ES-I3 (cell line): ENCODE data around the gene TPRX2.
"Not testable (repeated sequence)": the region's sequence is repeated elsewhere in the genome, so short reads cannot be mapped to it uniquely, and the experiment has no call there.

Experiments used
- H3K36me3 ChIP-seq: 2 replicates; pipeline ENCODE4 v1.6.1; 2013; ENCODE audit warnings: mild to moderate bottlenecking, low read length, control low read depth, moderate library complexity; ENCODE audit not compliant: insufficient read depth
- H3K4me1 ChIP-seq: 2 replicates; pipeline ENCODE4 v1.6.1; 2013; ENCODE audit warnings: mild to moderate bottlenecking, control low read depth, low read length; ENCODE audit not compliant: insufficient read depth
- H3K9ac ChIP-seq: 2 replicates; pipeline ENCODE4 v1.6.1; 2013; ENCODE audit warnings: low read depth, mild to moderate bottlenecking, low read length, moderate library complexity
- H3K9me3 ChIP-seq: 2 replicates; pipeline ENCODE4 v1.6.1; 2013; ENCODE audit warnings: mild to moderate bottlenecking, low read length, moderate library complexity; ENCODE audit not compliant: control insufficient read depth, insufficient read depth

The TPRX2 gene, protein sequence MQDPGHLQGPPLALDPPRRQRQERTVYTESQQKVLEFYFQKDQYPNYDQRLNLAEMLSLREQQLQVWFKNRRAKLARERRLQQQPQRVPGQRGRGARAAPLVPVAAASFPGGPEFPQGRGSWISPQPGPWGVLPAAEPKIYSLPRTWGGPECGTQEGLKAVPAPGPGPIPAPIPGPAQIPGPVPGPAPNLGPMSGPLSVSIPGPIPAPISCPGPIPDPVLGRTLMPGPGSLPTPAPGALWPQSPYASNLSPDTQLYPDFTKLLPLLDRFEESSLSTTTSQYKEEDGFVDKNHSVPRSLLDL

DNA sequence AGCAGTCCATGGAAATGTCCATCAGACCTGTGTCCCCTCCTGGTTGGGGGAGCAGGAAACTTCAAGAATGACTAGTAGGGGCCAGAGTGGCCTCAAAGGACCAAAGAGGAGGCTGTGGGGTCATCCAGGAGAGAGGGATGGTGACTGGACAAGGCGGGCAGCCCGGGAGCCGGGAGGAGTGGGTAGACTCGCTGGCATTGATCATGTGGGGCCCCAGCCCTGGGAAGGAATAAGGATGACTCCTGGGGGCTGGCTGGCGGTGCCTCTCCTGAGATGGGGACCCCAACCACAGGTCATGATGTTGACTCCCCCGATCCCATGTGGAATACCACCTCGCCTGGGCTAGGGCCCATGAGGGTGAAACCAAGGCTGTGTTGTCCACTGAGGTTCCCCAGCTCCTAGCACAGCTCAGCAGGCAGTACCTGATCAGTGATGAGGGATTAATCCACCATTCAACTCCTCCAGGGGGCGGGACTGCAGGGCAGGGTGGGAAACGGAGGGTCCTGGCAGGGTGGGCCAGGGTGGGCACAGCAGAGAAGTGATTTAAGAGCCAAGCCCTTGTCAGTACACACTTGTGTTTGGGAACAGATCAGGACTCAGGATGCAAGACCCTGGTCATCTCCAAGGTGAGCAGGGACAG, at the start of gene TPRX2:
Gene TPRX2 (plus strand): TSS at position 590 of the 640 bp plus-strand sequence. CDS start 12 bp downstream, at position 602.
- not testable (repeated sequence) for H3K9ac ChIP-seq, H3K9me3 ChIP-seq, H3K4me1 ChIP-seq, H3K36me3 ChIP-seq

DNA sequence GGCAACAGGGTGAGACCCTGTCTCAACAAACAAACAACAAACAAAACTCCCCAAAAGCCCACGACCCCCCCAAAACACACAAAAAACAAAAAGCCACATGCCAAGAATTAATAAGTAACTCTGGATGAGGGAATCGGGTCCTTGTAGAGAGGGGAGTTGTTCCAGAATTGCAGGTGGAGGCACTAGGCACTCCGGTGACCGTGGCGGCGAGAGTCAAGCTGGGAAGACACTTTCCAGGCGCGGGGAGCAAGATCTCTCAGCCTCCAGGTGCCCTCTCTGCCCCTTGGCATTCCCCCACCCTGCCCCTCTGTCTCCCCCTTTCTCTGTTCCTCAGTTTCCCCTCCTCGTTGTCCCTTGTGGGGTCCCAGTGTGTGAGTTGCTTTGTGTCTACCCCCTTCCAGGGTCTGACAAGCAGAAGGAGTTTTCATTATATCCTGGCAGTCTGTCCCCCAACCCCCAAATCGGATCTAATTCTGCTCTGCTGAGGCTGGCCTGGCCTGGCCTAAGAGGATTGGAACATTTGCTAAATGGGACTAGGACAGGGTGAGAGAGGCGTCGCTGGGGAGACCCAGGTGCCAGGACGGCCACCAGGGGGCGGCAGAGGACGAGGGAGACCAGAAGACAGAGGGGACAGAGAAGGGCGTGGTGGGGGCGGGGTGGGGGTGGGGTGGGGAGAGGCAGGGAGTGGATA, 45.6 kb upstream of the TPRX2 start:
- H3K9ac ChIP-seq: no peak overlapping the region
- 0 out of 2 replicates have a peak, but pooled peaks cover 5% of the 10 kb centered on the region for H3K4me1 ChIP-seq
- H3K9me3 ChIP-seq: no peaks in the 10 kb centered on the region
- H3K36me3 ChIP-seq: no peaks in the 10 kb centered on the region

DNA sequence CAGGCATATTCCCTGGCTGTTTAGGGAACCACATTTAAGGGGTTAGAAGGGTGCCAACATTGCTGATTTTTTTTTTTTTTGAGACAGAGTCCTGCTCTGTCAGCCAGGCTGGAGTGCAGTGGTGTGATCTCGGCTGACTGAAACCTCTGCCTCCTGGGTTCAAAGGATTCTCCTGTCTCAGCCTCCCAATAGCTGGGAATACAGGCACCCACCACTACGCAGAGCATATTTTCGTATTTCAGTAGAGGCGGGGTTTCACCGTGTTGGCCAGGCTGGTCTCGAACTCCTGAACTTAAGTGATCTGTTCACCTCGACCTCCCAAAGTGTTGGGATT, 45.1 kb upstream of the TPRX2 start:
- H3K9ac ChIP-seq: no peak overlapping the region
- no peaks in the 10 kb centered on the region for H3K36me3 ChIP-seq
- 0 out of 2 replicates have a peak, but pooled peaks cover 5% of the 10 kb centered on the region for H3K4me1 ChIP-seq
- no peaks in the 10 kb centered on the region for H3K9me3 ChIP-seq

DNA sequence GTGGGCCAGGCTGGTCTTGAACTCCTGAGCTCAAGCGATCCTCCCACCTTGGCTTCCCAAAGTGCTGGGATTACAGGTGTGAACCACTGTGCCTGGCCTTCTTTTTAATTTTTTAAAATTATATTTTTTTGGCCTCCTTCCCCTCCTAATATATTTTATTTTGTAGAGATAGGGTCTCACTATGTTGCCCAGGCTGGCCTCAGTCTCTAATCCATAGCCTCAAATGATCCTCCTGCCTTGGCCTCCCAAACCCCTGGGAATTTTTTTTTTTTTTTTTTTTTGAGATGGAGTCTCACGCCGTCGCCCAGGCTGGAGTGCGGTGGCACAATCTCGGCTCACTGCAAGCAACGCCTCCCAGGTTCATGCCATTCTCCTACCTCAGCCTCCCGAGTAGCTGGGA, 42.8 kb upstream of the TPRX2 start:
- H3K9ac ChIP-seq, H3K36me3 ChIP-seq, H3K9me3 ChIP-seq: not testable (repeated sequence)
- H3K4me1 ChIP-seq: peaks cover 21% of the 10 kb centered on the region

DNA sequence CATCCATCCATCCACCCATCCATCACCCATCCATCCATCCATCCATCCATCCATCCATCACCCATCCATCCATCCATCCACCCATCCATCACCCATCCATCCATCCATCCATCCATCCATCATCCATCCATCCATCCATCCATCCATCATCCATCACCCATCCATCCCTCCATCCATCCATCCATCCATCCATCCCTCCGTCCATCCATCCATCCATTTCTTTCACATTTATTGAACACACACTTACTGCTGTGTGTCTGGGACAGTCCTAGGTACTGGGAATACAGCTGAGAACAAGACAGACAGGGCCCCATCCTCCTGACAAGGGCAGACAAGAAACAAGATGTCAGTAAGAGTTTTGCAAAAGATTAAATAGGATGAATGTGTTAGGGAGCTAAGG, 40.8 kb upstream of the TPRX2 start:
- H3K4me1 ChIP-seq: peaks cover 23% of the 10 kb centered on the region
- H3K9me3 ChIP-seq, H3K9ac ChIP-seq, H3K36me3 ChIP-seq: not testable (repeated sequence)

DNA sequence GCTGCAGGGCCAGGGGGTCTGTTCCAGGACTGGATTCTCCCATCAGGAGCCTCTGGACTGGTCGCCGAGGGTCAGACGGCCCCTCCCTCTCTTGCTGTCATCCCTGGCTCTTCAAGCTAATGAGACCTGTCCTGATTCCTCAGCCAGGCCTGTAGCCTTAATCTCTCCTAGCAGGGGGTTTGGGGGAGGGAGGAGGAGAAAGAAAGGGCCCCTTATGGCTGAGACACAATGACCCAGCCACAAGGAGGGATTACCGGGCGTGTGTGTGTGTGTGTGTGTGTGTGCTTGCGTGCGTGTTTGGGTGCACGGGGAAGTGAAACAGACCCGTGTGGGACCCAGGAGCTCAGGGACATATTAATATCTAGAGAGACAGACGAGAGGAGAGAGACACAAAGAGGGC, 39.2 kb upstream of the TPRX2 start:
- peaks cover 19% of the 10 kb centered on the region for H3K4me1 ChIP-seq
- peak overlapping the region; percentile 19 for H3K9ac ChIP-seq
- H3K9me3 ChIP-seq: no peaks in the 10 kb centered on the region
- no peaks in the 10 kb centered on the region for H3K36me3 ChIP-seq

DNA sequence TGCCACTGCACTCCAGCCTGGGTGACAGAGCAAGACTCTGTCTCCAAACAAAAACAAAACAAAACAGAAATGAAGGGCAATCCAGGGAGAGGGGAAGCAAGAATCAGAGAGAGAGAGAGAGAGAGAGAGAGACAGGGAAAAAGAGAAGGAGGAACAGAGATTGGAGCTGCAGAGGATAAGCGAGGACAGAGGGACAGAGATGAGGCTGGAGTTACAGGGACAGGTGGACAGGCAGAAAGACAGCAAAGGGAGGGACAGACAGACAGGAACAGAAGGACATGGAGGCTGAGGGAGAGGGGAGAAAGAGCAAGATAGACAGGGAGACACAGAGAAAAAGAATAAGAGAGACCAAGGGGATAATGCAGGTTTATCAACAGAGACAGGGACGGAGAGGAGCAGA, 38.6 kb upstream of the TPRX2 start:
- Histone ChIP-seq H3K36me3 (no peaks in the 10 kb centered on the region), H3K9ac (no peak overlapping the region), H3K9me3 (no peaks in the 10 kb centered on the region), H3K4me1 (peaks cover 19% of the 10 kb centered on the region)

DNA sequence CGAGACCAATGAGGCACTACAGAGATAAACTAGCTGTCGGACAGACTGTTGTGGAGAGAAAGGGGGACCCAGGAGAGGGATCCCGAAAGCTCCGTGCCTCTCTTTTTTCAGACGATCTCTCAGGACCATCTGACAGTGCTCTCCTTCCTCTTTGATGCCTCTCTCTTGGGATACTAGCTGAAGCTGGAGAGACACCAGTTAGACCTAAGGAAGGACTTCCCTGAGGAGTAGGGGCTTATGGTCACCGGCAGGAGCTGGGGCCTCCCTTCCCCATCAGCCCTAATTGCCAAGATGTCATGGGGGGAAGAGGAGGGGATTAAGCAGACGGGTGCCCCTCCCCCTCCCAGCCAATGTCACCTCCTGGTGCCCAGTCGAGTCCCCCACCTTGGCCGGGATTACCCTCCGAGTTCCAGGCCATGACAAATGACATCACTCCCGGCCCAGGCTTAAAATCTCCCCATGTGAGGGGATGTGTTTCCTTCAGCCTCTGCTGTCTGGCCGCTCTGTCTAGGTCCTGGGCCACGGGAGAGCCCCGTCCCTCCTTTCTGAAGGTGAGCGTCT, 37.5 kb upstream of the TPRX2 start, which contains the start of gene CRX:
Gene CRX (plus strand): TSS at position 478 of the 561 bp plus-strand sequence. CDS start 12,507 bp downstream, outside the sequence.
- no peaks in the 10 kb centered on the region for H3K36me3 ChIP-seq
- H3K4me1 ChIP-seq: peaks cover 19% of the 10 kb centered on the region
- no peak within 1 kb of the TSS for H3K9ac ChIP-seq
- no peaks in the 10 kb centered on the region for H3K9me3 ChIP-seq

DNA sequence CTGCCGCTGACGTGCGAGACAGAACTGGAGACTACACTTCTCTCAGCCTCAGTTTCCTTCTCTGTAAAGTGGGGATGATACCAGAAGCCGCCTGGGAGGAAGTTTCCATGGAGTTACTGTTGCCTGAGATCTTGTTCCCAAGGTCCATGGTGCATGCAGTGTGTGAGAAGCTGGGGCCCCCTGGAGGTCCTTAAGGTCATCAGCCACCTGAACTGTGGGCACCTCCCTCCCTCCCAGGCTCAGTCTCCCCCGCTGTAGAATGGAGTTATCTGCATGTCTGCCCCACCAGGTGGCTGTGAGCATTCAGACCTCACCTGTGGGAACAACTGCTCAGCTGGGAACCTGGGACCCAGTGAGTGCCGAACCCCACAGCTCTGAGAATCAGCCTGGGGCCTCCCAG, 34.6 kb upstream of the TPRX2 start:
- peaks cover 26% of the 10 kb centered on the region for H3K4me1 ChIP-seq

DNA sequence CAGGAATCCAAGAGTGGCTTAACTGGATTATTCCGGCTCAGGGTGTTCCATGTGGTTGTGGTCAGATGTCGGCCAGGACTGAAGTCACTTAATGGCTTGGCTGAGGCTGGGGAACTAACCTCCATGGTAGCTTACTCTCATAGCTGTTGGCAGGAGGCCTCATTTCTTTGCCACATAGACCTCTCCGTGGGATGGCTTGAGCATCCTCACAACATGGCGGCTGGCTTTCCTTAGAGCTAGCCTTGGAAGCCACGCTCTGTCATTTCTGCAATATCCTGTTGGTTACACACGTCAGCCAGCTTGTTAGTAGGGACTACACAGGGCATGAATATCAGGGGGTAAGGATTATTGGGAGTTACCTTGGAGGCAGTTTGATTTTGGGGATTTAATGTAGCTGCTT, 32.2 kb upstream of the TPRX2 start:
- peaks cover 13% of the 10 kb centered on the region for H3K4me1 ChIP-seq
- no peak overlapping the region for H3K9ac ChIP-seq
- no peaks in the 10 kb centered on the region for H3K36me3 ChIP-seq
- no peaks in the 10 kb centered on the region for H3K9me3 ChIP-seq

More for the DNA sequence above, 34.6 kb upstream of the TPRX2 start:
- no peak overlapping the region for H3K9ac ChIP-seq
- no peaks in the 10 kb centered on the region for H3K9me3 ChIP-seq
- no peaks in the 10 kb centered on the region for H3K36me3 ChIP-seq

DNA sequence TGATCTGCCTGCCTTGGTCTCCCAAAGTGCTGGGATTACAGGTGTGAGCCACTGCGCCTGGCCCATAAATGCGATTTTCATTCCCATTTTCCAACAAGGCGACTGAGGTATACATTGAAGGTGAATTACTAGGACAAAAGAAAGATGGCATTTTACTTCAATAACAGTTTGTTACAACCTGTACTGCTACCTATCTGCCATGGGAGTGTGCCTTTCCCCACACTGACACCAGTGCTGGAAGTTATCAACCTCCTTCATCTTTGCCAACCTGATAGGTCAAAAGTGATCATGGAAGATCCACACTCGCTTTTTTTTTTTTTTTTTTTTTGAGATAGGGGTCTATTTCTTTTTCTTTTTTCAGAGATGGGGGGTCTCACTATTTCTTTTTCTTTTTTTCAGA, 26.3 kb upstream of the TPRX2 start:
- no peak overlapping the region for H3K9ac ChIP-seq
- no peaks in the 10 kb centered on the region for H3K9me3 ChIP-seq
- H3K36me3 ChIP-seq: no peaks in the 10 kb centered on the region
- peaks cover 22% of the 10 kb centered on the region for H3K4me1 ChIP-seq

DNA sequence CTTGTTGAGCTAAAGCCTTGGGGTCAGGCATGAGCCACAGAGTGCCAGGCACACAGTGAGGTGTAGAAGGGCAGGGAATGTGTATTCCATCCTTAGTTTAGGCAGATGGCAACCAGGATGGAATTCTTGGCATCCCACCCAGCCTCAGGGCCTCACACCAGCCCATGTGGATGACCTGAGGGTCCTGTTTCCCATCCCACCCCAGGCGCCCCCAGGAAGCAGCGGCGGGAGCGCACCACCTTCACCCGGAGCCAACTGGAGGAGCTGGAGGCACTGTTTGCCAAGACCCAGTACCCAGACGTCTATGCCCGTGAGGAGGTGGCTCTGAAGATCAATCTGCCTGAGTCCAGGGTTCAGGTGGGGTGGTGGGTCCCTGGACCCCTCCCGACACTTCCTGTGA, 23.0 kb upstream of the TPRX2 start:
- Histone ChIP-seq H3K4me1 (peaks cover 12% of the 10 kb centered on the region), H3K9ac (no peak overlapping the region), H3K9me3 (no peaks in the 10 kb centered on the region), H3K36me3 (no peaks in the 10 kb centered on the region)

DNA sequence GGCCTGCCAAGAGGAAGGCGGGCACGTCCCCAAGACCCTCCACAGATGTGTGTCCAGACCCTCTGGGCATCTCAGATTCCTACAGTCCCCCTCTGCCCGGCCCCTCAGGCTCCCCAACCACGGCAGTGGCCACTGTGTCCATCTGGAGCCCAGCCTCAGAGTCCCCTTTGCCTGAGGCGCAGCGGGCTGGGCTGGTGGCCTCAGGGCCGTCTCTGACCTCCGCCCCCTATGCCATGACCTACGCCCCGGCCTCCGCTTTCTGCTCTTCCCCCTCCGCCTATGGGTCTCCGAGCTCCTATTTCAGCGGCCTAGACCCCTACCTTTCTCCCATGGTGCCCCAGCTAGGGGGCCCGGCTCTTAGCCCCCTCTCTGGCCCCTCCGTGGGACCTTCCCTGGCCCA, 19.6 kb upstream of the TPRX2 start:
- Histone ChIP-seq H3K9me3 (no peaks in the 10 kb centered on the region), H3K9ac (no peak overlapping the region), H3K4me1 (peaks cover 12% of the 10 kb centered on the region), H3K36me3 (no peaks in the 10 kb centered on the region)

DNA sequence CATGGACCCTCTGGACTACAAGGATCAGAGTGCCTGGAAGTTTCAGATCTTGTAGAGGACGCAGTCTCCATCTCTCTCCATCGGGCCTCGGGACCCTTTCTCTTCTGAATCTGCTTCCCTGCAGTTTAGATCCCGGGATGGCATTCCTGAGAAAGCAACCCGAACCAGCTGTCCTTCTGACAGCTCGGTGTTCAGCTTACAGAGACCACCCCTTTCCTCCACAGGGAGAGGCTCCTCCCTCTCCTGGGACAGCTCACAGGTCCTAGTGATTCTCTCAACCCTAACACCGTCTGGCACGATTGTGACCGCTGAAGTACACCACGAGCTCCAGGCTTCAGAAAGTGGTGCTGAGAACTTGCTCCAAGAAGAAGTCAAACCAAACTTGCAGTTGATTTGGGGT, 19.1 kb upstream of the TPRX2 start:
- Histone ChIP-seq H3K9ac (no peak overlapping the region), H3K36me3 (no peaks in the 10 kb centered on the region), H3K9me3 (no peaks in the 10 kb centered on the region), H3K4me1 (peaks cover 12% of the 10 kb centered on the region)
